Gastroesophageal sphincter (tissue), 3 donors: Measurements from ENCODE around the gene H2AZ1.

Source experiments
- CTCF ChIP-seq, 4 experiments: fragments of 200-600 bp in 2 of 4; fragments of 450-650 bp in 2 of 4; sonication (generic) in 1 of 4; IDR thresholded peaks; one replicate each; pipeline ENCODE4 v1.5.1; 2017 to 2019; ENCODE audit warnings: antibody characterized with exemption in 4 of 4, mild to moderate bottlenecking in 2 of 4, moderate library complexity in 2 of 4
- EP300 ChIP-seq: sonication (generic); formaldehyde crosslinking; IDR thresholded peaks from one replicate; pipeline ENCODE4 v1.6.1; 2017; ENCODE audit warnings: antibody characterized with exemption, mild to moderate bottlenecking
- POLR2A ChIP-seq, 2 donors: fragments of 450-650 bp; IDR thresholded peaks; one replicate each; pipeline ENCODE4 v1.6.1; 2017; ENCODE audit warnings: antibody characterized with exemption in 2 of 2, mild to moderate bottlenecking in 2 of 2, moderate library complexity in 1 of 2
- POLR2AphosphoS5 ChIP-seq: sonication (generic); formaldehyde crosslinking; IDR thresholded peaks from one replicate; pipeline ENCODE4 v1.6.1; 2017; ENCODE audit warnings: antibody characterized with exemption

DNA sequence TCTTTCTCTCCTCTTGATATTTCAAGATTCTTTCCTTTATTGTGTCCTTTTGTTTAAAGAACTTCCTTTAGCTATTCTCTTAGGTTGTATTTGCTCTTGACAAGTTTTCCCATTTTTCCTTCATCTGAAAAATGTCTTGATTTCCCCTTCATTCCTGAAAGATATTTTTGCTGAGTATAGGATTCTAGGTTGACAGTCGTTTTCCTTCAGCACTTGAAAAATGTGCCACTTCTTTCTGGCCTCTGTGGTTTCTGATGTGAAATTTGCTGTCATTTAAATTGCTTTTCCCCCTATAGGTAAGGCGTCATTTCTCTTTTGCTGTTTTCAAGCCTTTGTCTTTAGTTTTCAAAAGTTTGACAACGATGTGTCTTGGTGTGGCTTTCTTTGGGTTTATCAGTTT lies 32.5 kb downstream of the H2AZ1 start:
- TF ChIP-seq CTCF (IDR thresholded peaks at IDR 0.05) (no peak), POLR2A (IDR thresholded peaks at IDR 0.05) (no peak), EP300 (no peak), POLR2AphosphoS5 (no peak)
